NCI-H2107 treated with DMSO at 0.1 percent for 48 hours (cell line): ENCODE results near the gene LILRA1.
"Not testable (repeated sequence)": the region's sequence is repeated elsewhere in the genome, so short reads cannot be mapped to it uniquely, and the experiment has no call there.

Experiments used
- DNase-seq: peaks from one replicate; lab custom pipeline; 2025; ENCODE audit not compliant: unreplicated experiment; lab: John Stamatoyannopoulos, UW

Gene LILRA1

DNA sequence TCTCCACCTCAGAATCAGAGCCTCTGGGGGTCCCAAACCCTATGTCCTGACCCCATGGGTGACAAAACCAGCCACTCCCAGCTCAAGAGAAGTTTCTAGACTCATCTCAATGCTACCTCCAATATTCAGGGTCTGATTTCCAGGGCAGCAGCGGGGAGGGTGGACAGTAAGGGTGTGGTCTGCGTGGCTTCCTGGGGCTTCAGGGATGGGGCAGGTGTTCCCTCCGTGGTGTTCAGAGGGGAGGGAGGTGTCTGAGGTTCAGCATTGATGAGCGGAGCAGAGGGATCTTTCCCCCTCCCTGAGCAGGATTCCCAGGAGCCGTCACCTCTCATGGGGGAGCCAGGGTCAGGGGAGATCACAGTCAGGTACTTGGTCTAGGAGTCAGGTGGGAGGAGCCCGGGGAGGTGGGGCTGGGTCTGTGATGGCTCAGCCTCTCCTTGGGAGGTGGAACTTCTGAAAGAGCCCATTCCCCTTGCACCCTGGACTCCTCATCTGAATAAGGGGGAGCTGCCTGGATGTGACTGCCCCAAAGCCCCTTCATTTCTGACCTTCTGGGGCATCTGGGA, 16.9 kb upstream of the LILRA1 start:
- no peak for DNase-seq

GRCh38 chr19:54577334-54577733, 16.1 kb upstream of the LILRA1 start:
- DNase-seq = no peak

- DNase-seq = not testable (repeated sequence)
Observed at GRCh38 chr19:54578268-54578667, 15.2 kb upstream of the LILRA1 start.

GRCh38 chr19:54586397-54586796, 7.0 kb upstream of the LILRA1 start:
- no peak for DNase-seq

DNA sequence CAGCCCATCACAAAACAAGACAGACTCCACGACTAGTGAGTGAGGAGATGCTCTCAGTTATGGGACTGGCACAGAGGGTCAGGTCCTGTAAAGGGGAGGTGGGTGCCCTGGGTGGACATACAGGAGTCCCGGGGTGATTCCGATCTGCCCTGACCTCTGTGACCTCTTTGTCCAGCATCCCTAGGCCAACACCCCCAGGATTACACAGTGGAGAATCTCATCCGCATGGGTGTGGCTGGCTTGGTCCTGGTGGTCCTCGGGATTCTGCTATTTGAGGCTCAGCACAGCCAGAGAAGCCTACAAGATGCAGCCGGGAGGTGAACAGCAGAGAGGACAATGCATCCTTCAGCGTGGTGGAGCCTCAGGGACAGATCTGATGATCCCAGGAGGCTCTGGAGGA, 6.4 kb upstream of the LILRA1 start:
- no peak for DNase-seq

DNA sequence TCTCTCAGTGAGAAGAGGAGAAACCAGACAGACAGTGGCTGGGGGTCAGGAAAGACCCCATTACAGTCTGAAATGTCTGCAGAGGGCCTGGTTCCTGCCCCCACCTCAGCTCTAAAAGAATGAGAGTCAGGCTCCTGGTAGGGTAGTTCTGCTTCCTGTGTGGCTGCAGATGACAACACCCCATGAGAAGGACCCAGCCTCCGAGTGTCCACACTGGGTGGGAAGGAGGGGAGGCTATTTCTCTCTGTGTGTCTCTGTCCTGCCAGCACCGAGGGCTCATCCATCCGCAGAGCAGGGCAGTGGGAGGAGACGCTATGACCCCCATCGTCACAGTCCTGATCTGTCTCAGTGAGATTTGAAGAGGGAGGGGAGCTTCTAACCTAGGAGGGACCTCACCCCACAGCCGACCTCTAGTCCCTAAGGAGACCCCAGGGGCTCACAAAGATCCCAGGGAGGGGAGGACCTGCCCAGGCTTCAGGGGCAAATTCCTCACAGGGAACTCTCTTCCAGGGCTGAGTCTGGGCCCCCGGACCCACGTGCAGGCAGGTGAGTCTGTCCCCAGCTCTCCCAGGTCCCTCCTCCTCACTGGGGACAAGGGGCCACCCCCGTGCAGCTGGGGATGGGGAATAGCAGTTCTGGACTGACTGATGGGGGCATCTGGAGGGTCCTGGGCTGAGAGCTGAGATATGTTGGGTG, 647 bp downstream of the LILRA1 start:
- DNase-seq = not testable (repeated sequence)

- no peak for DNase-seq
Observed at GRCh38 chr19:54594737-54595136, 1.3 kb downstream of the LILRA1 start.

DNA sequence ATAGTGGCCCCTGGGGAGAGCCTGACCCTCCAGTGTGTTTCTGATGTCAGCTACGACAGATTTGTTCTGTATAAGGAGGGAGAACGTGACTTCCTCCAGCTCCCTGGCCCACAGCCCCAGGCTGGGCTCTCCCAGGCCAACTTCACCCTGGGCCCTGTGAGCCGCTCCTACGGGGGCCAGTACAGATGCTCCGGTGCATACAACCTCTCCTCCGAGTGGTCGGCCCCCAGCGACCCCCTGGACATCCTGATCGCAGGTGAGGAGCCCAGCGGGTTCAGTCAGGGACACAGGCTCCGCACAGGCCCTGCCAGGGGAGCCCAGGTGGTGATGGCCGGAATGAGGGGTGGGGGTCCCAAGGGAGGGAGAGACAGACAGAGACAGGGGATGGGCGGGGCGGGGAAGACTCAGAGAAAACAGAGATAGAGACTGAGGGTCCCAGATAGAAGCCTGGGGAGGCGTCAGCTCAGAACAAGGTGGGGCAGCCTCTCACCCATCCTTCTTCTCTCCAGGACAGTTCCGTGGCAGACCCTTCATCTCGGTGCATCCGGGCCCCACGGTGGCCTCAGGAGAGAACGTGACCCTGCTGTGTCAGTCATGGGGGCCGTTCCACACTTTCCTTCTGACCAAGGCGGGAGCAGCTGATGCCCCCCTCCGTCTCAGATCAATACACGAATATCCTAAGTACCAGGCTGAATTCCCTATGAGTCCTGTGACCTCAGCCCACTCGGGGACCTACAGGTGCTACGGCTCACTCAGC, 2.4 kb downstream of the LILRA1 start:
- not testable (repeated sequence) for DNase-seq

DNA sequence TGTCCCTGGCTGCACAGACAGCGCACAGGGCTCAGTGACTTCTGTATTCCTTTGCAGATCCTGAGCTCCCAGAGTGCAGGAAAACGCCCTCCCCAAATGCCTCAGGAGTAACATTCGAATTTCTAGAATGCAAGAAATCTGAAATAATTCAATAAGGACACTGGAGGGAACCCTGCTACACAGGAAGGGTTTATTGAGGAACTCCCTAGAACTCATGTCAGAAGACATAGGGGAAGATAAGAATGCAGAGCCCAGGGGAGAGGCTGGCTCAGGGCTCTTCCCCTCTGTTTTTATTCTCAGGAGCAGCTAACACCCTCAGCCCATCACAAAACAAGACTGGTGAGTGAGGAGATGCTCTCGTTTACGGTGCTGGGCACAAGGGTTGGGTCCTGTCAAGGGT, 6.8 kb downstream of the LILRA1 start:
- no peak for DNase-seq

DNA sequence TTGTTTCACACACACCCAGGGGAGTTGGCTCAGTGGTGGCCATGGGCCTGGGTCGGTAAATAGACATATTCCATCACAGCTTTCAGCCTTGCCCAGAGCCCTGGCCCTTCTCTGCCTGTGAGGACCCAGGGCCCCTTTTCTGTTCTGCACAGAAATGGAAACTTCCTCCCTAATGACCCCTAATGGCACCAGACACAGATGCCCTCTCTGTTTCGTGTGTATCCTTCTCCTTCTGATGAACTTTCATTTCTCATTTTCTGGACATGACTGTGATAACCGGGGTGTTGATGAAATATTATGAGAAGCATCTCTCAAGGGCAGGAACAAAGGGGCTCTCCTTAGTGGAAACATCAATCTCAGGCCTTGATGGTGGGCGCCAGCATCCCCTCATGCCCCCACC, 12.8 kb downstream of the LILRA1 start:
- no peak for DNase-seq

DNA sequence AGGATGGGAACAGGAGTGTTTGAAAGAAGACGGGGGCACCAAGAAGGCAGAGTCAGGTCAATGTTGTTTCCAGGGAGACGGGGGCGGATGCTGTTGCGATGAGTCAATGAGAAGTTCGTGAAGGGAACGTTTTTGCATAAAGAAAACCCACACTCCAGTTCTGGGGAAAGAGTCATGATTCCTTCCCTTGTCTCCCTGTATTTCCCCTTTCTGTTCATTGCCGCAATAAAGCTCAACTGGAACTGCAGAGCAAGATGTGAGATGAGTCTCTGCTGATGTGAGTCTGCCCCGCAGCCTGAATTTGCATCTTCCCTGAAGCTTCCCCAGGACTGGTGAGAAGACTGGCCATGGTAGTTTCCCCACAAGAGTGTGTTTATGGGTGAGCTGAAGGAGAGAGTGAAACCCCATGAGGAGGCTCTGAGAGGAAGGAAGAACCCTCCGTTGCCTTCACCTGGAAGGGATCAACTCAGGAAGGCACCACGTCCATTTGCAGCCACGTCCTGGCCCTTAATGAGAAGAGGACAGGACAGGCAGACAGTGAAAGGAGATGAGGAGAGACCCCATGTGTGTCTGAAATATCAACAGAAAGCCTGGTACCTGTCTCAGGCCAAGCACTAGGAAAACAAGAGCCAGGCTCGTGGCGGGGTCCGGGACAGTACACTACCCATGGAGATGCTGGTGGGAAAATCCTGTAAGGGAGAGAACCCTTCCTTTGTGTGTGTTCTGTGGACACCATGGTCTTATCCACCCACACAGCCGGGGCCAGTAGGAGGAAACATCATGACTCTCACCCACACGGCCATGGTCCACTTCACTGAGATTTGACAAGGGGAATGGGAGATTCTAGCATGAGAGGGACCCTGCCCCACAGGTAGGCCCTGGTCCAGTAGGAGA, 13.7 kb downstream of the LILRA1 start:
- no peak for DNase-seq

DNA sequence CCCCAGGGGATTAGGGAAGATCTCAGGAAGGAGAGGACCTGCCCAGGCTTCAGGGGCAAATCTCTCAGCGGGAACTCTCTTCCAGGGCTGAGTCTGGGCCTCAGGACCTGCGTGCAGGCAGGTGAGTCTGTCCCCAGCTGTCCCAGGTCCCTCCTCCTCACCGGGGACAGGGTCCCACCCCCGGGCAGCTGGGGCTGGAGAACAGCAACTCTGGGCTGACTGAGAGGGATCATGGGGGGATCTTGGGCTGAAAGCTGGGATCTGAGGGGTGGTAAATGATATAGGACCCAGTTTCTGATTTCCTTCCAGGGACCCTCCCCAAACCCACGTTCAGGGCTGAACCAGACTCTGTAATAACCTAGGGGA, 14.3 kb downstream of the LILRA1 start:
- DNase-seq = no peak

DNA sequence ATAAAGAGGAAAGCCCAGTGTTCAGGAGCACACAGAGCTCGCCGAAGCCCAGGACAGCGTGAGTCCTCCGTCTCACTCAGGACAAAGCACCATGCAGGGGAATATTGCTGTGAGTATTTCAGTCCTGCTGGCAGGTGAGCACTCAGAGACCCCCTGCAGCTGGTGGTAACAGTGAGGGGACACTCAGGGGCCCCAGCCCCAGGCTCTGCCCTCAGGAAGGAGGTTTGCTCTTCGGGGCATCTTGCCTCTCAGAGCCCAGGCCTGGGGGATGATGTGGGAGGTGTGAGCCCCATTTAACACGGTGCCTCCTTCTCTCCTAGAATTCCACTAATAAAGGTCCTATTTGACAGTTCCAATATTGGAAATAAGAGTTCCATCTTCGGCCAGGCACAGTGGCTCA, 14.8 kb downstream of the LILRA1 start:
- no peak for DNase-seq

GRCh38 chr19:54608792-54609191, 15.4 kb downstream of the LILRA1 start:
- no peak for DNase-seq

- DNase-seq = no peak
Observed at GRCh38 chr19:54609356-54609791, 15.9 kb downstream of the LILRA1 start.

DNA sequence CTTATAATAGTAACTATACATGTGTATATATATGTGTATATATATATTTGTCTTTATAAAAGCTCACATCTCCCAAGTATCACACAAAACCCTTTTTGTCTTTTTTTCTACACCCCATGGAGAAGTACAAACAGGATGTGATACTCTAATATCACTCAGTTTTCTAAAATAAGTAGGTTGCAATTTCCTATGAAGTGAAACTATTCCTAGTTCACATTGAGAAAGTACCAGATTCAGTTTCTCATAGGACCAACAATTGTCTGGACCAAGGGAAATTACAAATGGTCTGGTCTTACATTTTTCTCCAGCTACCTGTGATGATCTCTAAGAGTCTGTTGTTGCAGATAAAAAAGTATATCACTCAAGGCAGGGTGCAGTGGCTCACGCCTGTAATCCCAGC, 19.0 kb downstream of the LILRA1 start:
- no peak for DNase-seq

- no peak for DNase-seq
Observed at GRCh38 chr19:54614726-54615125, 21.3 kb downstream of the LILRA1 start.

DNA sequence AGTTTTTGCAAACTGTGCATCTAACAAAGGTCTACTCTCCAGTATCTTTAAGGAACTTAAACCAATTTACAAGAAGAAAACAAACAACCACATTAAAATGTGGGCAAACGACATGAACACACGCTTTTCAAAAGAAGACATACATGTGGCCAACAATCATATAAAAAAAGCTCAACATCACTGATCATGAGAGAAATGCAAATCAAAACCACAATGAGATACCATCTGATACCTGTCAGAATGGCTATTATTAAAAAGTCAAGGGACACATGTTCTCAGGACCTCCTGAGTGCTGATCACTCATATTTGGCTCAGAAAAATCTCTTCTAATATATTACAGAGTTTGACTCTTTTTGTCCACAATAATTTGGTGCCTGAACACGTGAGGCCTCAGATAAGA, 22.6 kb downstream of the LILRA1 start:
- DNase-seq = no peak

- DNase-seq = no peak
Observed at GRCh38 chr19:54616821-54617560, 23.6 kb downstream of the LILRA1 start.

GRCh38 chr19:54620464-54620863, 27.0 kb downstream of the LILRA1 start:
- DNase-seq = no peak

GRCh38 chr19:54622431-54622830, 29.0 kb downstream of the LILRA1 start:
- DNase-seq = no peak
